Natural killer cell (primary cell): ENCODE measurements around the gene RAB15. TPM values are rescaled to one million over a fixed set of nuclear protein-coding genes. Genes with fewer than 3 reads are reported as not detected.

Source experiments
- ATAC-seq, 3 donors: fragments of 150-1000 bp in 2 of 3; fragments of 200-7000 bp in 1 of 3; cut with Tn5 transposase; 1 replicate in 1 of 3; 2 replicates in 2 of 3; pipeline ENCODE4 v1.10.0; 2021; ENCODE audit warnings: mild to moderate bottlenecking in 2 of 3, moderate library complexity in 2 of 3
- DNase-seq, 2 donors: peaks; one replicate each; pipeline versions ENCODE4 v3.0.0 to v3.0.0-alpha.2; 2013 to 2021; ENCODE audit warnings: mixed read lengths in 1 of 2
- H3K27ac ChIP-seq: one replicate; pipeline ENCODE4 v1.5.1; 2013; ENCODE audit warnings: mild to moderate bottlenecking, low read length
- H3K27me3 ChIP-seq: one replicate; pipeline ENCODE4 v1.6.1; 2013; ENCODE audit warnings: low read length; ENCODE audit not compliant: control insufficient read depth, insufficient read depth
- H3K36me3 ChIP-seq: one replicate; pipeline ENCODE4 v1.6.1; 2013; ENCODE audit warnings: low read length; ENCODE audit not compliant: control insufficient read depth, insufficient read depth
- H3K4me1 ChIP-seq: one replicate; pipeline ENCODE4 v1.6.1; 2013; ENCODE audit warnings: low read length; ENCODE audit not compliant: control insufficient read depth, insufficient read depth
- H3K4me3 ChIP-seq: one replicate; pipeline ENCODE4 v1.5.1; 2013; ENCODE audit warnings: low read length
- H3K9me3 ChIP-seq: one replicate; pipeline ENCODE4 v1.6.1; 2013; ENCODE audit warnings: low read length; ENCODE audit not compliant: control insufficient read depth, insufficient read depth
- H3K27ac Mint-ChIP-seq, 2 donors: one replicate each; pipeline ENCODE4 v1.8.0; 2022; ENCODE audit warnings: mild to moderate bottlenecking in 2 of 2, mixed read lengths in 2 of 2, moderate library complexity in 1 of 2
- H3K27me3 Mint-ChIP-seq, 2 donors: one replicate each; pipeline ENCODE4 v1.8.0; 2022; ENCODE audit warnings: low read depth in 2 of 2, mixed read lengths in 2 of 2
- H3K36me3 Mint-ChIP-seq: one replicate; pipeline ENCODE4 v1.8.0; 2022; ENCODE audit warnings: mixed read lengths
- H3K4me1 Mint-ChIP-seq, 2 donors: one replicate each; pipeline ENCODE4 v1.8.0; 2022; ENCODE audit warnings: mixed read lengths in 2 of 2
- H3K4me3 Mint-ChIP-seq: one replicate; pipeline ENCODE4 v1.8.0; 2022; ENCODE audit warnings: mild to moderate bottlenecking, moderate library complexity, mixed read lengths
- H3K9me3 Mint-ChIP-seq, 2 donors: one replicate each; pipeline ENCODE4 v1.8.0; 2022; ENCODE audit warnings: mixed read lengths in 2 of 2
- CTCF ChIP-seq: fragments of 200-600 bp; IDR thresholded peaks from one replicate; pipeline ENCODE4 v1.8.0; 2022; ENCODE audit warnings: antibody characterized with exemption
- WGBS: methylation state at CpG from one replicate; pipeline ENCODE4 v1.1.7; 2013; ENCODE audit warnings: missing lambda C conversion rate; ENCODE audit not compliant: insufficient coverage; 5-methylcytosine and 5-hydroxymethylcytosine counted together
- intact Hi-C: fragments of 100-400 bp; cut with micrococcal nuclease; formaldehyde crosslinking; loops from one replicate; pipeline ENCODE4 v1.14.2; 2022
- total RNA-seq, 4 donors: library from RNA; stranded (reverse); fragments of 120-200 nt in 1 of 4; gene quantifications; one replicate each; pipeline versions ENCODE4 v1.2.3 to v1.2.4, GENCODE V29; 2013 to 2022

The RAB15 gene
- total RNA-seq = 1 to 10 TPM in 2 of 3 donors, under 1 TPM in 1; 0.82 to 3.2 (median 1.7) TPM
- 1.6 TPM for total RNA-seq (2013)

GRCh38 chr14:64971943-64972791 lies at the start of gene RAB15:
TSS of gene RAB15 (minus strand) at chr14:64972336. CDS start at chr14:64972076, 260 bp downstream.
- Histone ChIP-seq H3K4me1 (peaks cover 18% of the 10 kb centered on the region), H3K27ac (no peak within 1 kb of the TSS), H3K27me3 (peaks cover 3% of the 10 kb centered on the region), H3K4me3 (peak within 1 kb of the TSS; percentile 66), H3K36me3 (no peaks in the 10 kb centered on the region), H3K9me3 (no peaks in the 10 kb centered on the region)
- H3K27ac Mint-ChIP-seq = peak within 1 kb of the TSS in 1 of 2 donors; percentile 69
- under 1% methylated on average over 96 of the region's 96 CpGs for WGBS
- DNase-seq = peak; percentile 39 to 65
- H3K4me1 Mint-ChIP-seq = peaks cover 0 to 16% of the 10 kb centered on the region in 2 donors
- H3K9me3 Mint-ChIP-seq = no peaks in the 10 kb centered on the region
- peak; percentile 70 to 75 (median 73) for ATAC-seq
- H3K27me3 Mint-ChIP-seq = no peaks in the 10 kb centered on the region
- H3K36me3 Mint-ChIP-seq = no peaks in the 10 kb centered on the region
- H3K4me3 Mint-ChIP-seq = peak within 1 kb of the TSS; percentile 90
- no peak for TF ChIP-seq CTCF
- intact Hi-C loops = no loop called here

DNA sequence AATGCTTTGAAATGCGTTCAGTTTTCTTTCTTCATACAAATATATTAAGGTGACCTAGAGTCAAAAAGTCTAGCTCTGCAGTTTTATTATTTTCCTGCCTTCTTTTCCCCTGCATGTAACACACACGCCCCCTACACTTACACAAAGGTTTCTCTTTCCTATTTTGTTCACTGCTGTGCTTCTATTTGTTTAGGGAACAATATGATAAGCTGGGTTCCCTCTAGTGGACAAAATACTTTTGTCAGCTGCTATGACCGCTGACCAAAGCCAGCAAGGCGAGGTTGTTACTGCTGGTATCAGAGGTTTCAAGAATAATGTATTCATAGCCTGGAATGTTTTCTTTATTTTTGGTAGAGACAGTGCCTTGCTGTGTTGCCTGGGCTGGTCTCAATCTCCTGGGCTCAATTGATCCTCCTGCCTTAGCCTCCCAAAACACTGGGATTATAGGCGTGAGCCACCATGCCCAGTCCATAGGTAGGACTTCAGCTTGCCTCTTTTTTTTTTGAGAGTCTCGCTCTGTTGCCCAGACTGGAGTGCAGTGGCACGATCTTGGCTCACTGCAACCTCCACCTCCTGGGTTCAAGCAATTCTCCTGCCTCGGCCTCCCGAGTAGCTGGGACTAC lies 47.9 kb upstream of the RAB15 start:
- H3K4me3 ChIP-seq = no peak overlapping the region
- Mint-ChIP-seq H3K27me3 (no peaks in the 10 kb centered on the region), H3K36me3 (no peaks in the 10 kb centered on the region), H3K4me3 (no peak overlapping the region), H3K4me1 (no peaks in the 10 kb centered on the region), H3K27ac (no peak overlapping the region), H3K9me3 (no peaks in the 10 kb centered on the region)
- peaks cover 2% of the 10 kb centered on the region for H3K36me3 ChIP-seq
- 85% methylated on average over 9 of the region's 9 CpGs for WGBS
- no peaks in the 10 kb centered on the region for H3K9me3 ChIP-seq
- TF ChIP-seq CTCF = no peak
- ATAC-seq = peak in 2 of 3 donors; percentile 49 to 79
- intact Hi-C loops = no loop called here
- peak in 1 of 2 donors; percentile 38 for DNase-seq
- no peak overlapping the region for H3K27ac ChIP-seq
- H3K27me3 ChIP-seq = no peaks in the 10 kb centered on the region
- no peaks in the 10 kb centered on the region for H3K4me1 ChIP-seq

DNA sequence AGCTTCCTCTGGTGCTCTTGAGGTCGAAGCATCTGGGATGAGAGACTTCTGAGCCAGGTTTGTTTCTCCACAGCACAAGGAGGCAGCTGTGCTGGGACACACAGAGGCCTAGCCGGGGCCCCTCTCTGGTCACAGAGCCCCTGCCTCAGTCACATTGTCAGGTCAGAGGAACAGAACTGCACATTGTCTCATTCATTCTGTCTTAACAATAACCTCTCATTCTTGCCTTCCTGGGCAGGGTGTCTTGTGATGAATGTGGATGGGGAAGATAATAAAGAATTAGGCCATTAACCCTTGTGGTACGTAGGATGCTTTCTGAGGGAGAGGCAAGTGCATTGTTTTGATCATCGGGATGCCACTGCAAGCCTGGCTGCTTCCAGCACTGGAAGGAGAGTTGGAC lies 44.3 kb upstream of the RAB15 start:
- no peaks in the 10 kb centered on the region for H3K27me3 Mint-ChIP-seq
- no peaks in the 10 kb centered on the region for H3K36me3 Mint-ChIP-seq
- peaks cover 8% of the 10 kb centered on the region for H3K36me3 ChIP-seq
- intact Hi-C loops = no loop called here
- H3K9me3 Mint-ChIP-seq = no peaks in the 10 kb centered on the region
- H3K27me3 ChIP-seq = no peaks in the 10 kb centered on the region
- no peak overlapping the region for H3K27ac ChIP-seq
- no peaks in the 10 kb centered on the region for H3K4me1 ChIP-seq
- TF ChIP-seq CTCF = no peak
- DNase-seq (no peak), ATAC-seq (no peak)
- H3K4me3 ChIP-seq = no peak overlapping the region
- H3K9me3 ChIP-seq = no peaks in the 10 kb centered on the region
- H3K4me1 Mint-ChIP-seq = no peaks in the 10 kb centered on the region
- no peak overlapping the region for H3K4me3 Mint-ChIP-seq
- 92% methylated on average over 4 of the region's 4 CpGs for WGBS
- H3K27ac Mint-ChIP-seq = no peak overlapping the region
